Urinary bladder (tissue), 2 donors: ENCODE data around the gene COMMD8. TPM values are rescaled to one million over a fixed set of nuclear protein-coding genes. Genes with fewer than 3 reads are reported as not detected.

Experiments used
- polyA plus RNA-seq: library from polyadenylated mRNA; stranded (reverse); fragments of 200-250 nt; gene quantifications from one replicate; pipeline ENCODE4 v1.2.3, GENCODE V29; 2013
- total RNA-seq: library from RNA; depleted of rRNA; stranded (reverse); fragments of >200 nt; gene quantifications from one replicate; pipeline ENCODE4 v1.2.3, GENCODE V29; 2014
- donor health status: healthy.

Gene COMMD8
- total and polyA plus RNA-seq, 2 donors = 16.6 to 27.0 TPM

Other genes with a start within 250 kb of the COMMD8 start
- 38.3 TPM for gene ATP10D, start 21.6 kb upstream of the COMMD8 start, total RNA-seq
- 12.3 TPM for gene ATP10D, start 21.6 kb upstream of the COMMD8 start, polyA plus RNA-seq